ENCODE results near the gene ANKRD55.
"Not testable (repeated sequence)": the region's sequence is repeated elsewhere in the genome, so short reads cannot be mapped to it uniquely, and the experiment has no call there.

Gene ANKRD55

GRCh38 chr5:56144211-56144610 lies 88.9 kb downstream of the ANKRD55 start:
- DNase-seq (ENCODE audit: low read depth): no peak

GRCh38 chr5:56143373-56143714 lies 89.8 kb downstream of the ANKRD55 start:
- no peak for DNase-seq (ENCODE audit: low read depth)

- no peak for DNase-seq (ENCODE audit: low read depth)
Observed at GRCh38 chr5:56142614-56143372, 90.3 kb downstream of the ANKRD55 start.

GRCh38 chr5:56142233-56142613 lies 90.9 kb downstream of the ANKRD55 start:
- no peak for DNase-seq (ENCODE audit: low read depth)

- no peak for DNase-seq (ENCODE audit: low read depth)
Observed at GRCh38 chr5:56140073-56140472, 93.1 kb downstream of the ANKRD55 start.

- DNase-seq (ENCODE audit: low read depth): no peak
Observed at GRCh38 chr5:56130664-56131063, 102.5 kb downstream of the ANKRD55 start.

- no peak for DNase-seq (ENCODE audit: low read depth)
Observed at GRCh38 chr5:56129288-56129687, 103.8 kb downstream of the ANKRD55 start.

- no peak for DNase-seq (ENCODE audit: low read depth)
Observed at GRCh38 chr5:56128113-56128512, 105.0 kb downstream of the ANKRD55 start.

GRCh38 chr5:56126487-56127179 lies 106.5 kb downstream of the ANKRD55 start:
- DNase-seq (ENCODE audit: low read depth): no peak

- no peak for DNase-seq (ENCODE audit: low read depth)
Observed at GRCh38 chr5:56123531-56124243, 109.4 kb downstream of the ANKRD55 start.

GRCh38 chr5:56122360-56122985 lies 110.7 kb downstream of the ANKRD55 start:
- DNase-seq (ENCODE audit: low read depth): not testable (repeated sequence)

- no peak for DNase-seq (ENCODE audit: low read depth)
Observed at GRCh38 chr5:56119050-56119449, 114.1 kb downstream of the ANKRD55 start.

GRCh38 chr5:56116599-56117141 lies 116.5 kb downstream of the ANKRD55 start:
- DNase-seq (ENCODE audit: low read depth): no peak

- DNase-seq (ENCODE audit: low read depth): no peak
Observed at GRCh38 chr5:56115589-56115988, 117.5 kb downstream of the ANKRD55 start.

GRCh38 chr5:56112526-56113121 lies 120.5 kb downstream of the ANKRD55 start:
- DNase-seq (ENCODE audit: low read depth): no peak

- DNase-seq (ENCODE audit: low read depth): no peak
Observed at GRCh38 chr5:56111404-56111781, 121.7 kb downstream of the ANKRD55 start.

GRCh38 chr5:56110646-56111403 lies 122.3 kb downstream of the ANKRD55 start:
- no peak for DNase-seq (ENCODE audit: low read depth)

- no peak for DNase-seq (ENCODE audit: low read depth)
Observed at GRCh38 chr5:56108246-56108645, 124.9 kb downstream of the ANKRD55 start.

- no peak for DNase-seq (ENCODE audit: low read depth)
Observed at GRCh38 chr5:56106837-56107236, 126.3 kb downstream of the ANKRD55 start.

- no peak for DNase-seq (ENCODE audit: low read depth)
Observed at GRCh38 chr5:56105511-56106291, 127.4 kb downstream of the ANKRD55 start.

All from stimulated activated CD8-positive, alpha-beta memory T cell treated with anti-CD3 and anti-CD28 coated beads, Interleukin-12 subunit alpha, Interleukin-12 subunit beta, amount 100 ng/mL, for 4 hours (primary cell).